KMS-11 (cell line): Measurements from ENCODE around the gene ADAMTS12.

Experiments
- H2AFZ ChIP-seq: fragments of 200-600 bp; sonication (generic); 2 replicates; pipeline ENCODE4 v1.6.1; 2016; ENCODE audit warnings: antibody characterized with exemption, mixed run types, low read depth
- H3K27ac ChIP-seq: fragments of 200-600 bp; sonication (generic); 2 replicates; pipeline ENCODE4 v1.6.1; 2016; ENCODE audit warnings: mild to moderate bottlenecking, mixed run types
- H3K27me3 ChIP-seq: fragments of 200-600 bp; sonication (generic); 2 replicates; pipeline ENCODE4 v1.6.1; 2017; ENCODE audit warnings: mild to moderate bottlenecking, low read depth, mixed run types, moderate library complexity; ENCODE audit not compliant: insufficient read depth
- H3K36me3 ChIP-seq: fragments of 200-600 bp; sonication (generic); 2 replicates; pipeline ENCODE4 v1.6.1; 2017; ENCODE audit warnings: mild to moderate bottlenecking, mixed run types; ENCODE audit not compliant: insufficient read depth
- H3K4me1 ChIP-seq: fragments of 200-600 bp; sonication (generic); 2 replicates; pipeline ENCODE4 v1.6.1; 2016; ENCODE audit warnings: mild to moderate bottlenecking, low read depth, mixed run types; ENCODE audit not compliant: poor library complexity, severe bottlenecking
- H3K4me2 ChIP-seq: fragments of 200-600 bp; sonication (generic); 2 replicates; pipeline ENCODE4 v1.7.0; 2016; ENCODE audit warnings: mild to moderate bottlenecking, mixed run types
- H3K4me3 ChIP-seq: fragments of 200-600 bp; sonication (generic); IDR thresholded peaks from 2 replicates; pipeline ENCODE4 v1.6.1; 2017; ENCODE audit warnings: low read depth, low read length, mixed read lengths; ENCODE audit not compliant: insufficient read depth
- H3K79me2 ChIP-seq: fragments of 200-600 bp; sonication (generic); 2 replicates; pipeline ENCODE4 v1.6.1; 2016; ENCODE audit warnings: low read depth, mixed run types; ENCODE audit not compliant: insufficient read depth
- H3K9ac ChIP-seq: fragments of 200-600 bp; sonication (generic); 2 replicates; pipeline ENCODE4 v1.6.1; 2016; ENCODE audit warnings: mild to moderate bottlenecking, mixed run types
- H4K20me1 ChIP-seq: fragments of 200-600 bp; sonication (generic); 2 replicates; pipeline ENCODE4 v1.6.1; 2016; ENCODE audit warnings: mild to moderate bottlenecking, mixed run types; ENCODE audit not compliant: insufficient read depth
- CTCF ChIP-seq: fragments of 200-600 bp; sonication (generic); conservative IDR thresholded peaks from 2 replicates; pipeline ENCODE4 v1.6.1; 2017; ENCODE audit warnings: low read depth, mild to moderate bottlenecking, antibody characterized with exemption, low read length, moderate library complexity, mixed read lengths

The ADAMTS12 gene

GRCh38 chr5:33807771-33808170 is 84.0 kb downstream of the ADAMTS12 start:
- H3K27ac ChIP-seq: no peak overlapping the region
- no peak for TF ChIP-seq CTCF

GRCh38 chr5:33806738-33807442 is 84.9 kb downstream of the ADAMTS12 start:
- no peaks in the 10 kb centered on the region for H3K79me2 ChIP-seq
- TF ChIP-seq CTCF: no peak
- H3K4me2 ChIP-seq: no peak overlapping the region
- no peak overlapping the region for H3K27ac ChIP-seq
- H4K20me1 ChIP-seq: no peaks in the 10 kb centered on the region
- no peak overlapping the region for H3K4me3 ChIP-seq
- no peak overlapping the region for H2AFZ ChIP-seq
- no peak overlapping the region for H3K9ac ChIP-seq
- H3K27me3 ChIP-seq: no peaks in the 10 kb centered on the region
- no peaks in the 10 kb centered on the region for H3K36me3 ChIP-seq
- no peaks in the 10 kb centered on the region for H3K4me1 ChIP-seq

More at GRCh38 chr5:33807771-33808170, 84.0 kb downstream of the ADAMTS12 start:
- no peak overlapping the region for H3K9ac ChIP-seq
- no peaks in the 10 kb centered on the region for H4K20me1 ChIP-seq
- H3K79me2 ChIP-seq: no peaks in the 10 kb centered on the region
- H3K4me2 ChIP-seq: no peak overlapping the region
- no peak overlapping the region for H3K4me3 ChIP-seq
- H3K27me3 ChIP-seq: no peaks in the 10 kb centered on the region
- no peaks in the 10 kb centered on the region for H3K4me1 ChIP-seq
- no peak overlapping the region for H2AFZ ChIP-seq
- no peaks in the 10 kb centered on the region for H3K36me3 ChIP-seq

GRCh38 chr5:33801292-33801691 is 90.5 kb downstream of the ADAMTS12 start:
- Histone ChIP-seq H3K27me3 (no peaks in the 10 kb centered on the region), H3K79me2 (no peaks in the 10 kb centered on the region), H3K4me1 (no peaks in the 10 kb centered on the region), H3K36me3 (no peaks in the 10 kb centered on the region), H3K4me3 (no peak overlapping the region), H4K20me1 (no peaks in the 10 kb centered on the region), H3K4me2 (no peak overlapping the region), H2AFZ (no peak overlapping the region), H3K9ac (no peak overlapping the region), H3K27ac (no peak overlapping the region)
- no peak for TF ChIP-seq CTCF

GRCh38 chr5:33800241-33800950 is 91.4 kb downstream of the ADAMTS12 start:
- H3K36me3 ChIP-seq: no peaks in the 10 kb centered on the region
- H3K4me3 ChIP-seq: no peak overlapping the region
- no peaks in the 10 kb centered on the region for H3K27me3 ChIP-seq
- no peak overlapping the region for H3K27ac ChIP-seq
- H4K20me1 ChIP-seq: no peaks in the 10 kb centered on the region
- no peaks in the 10 kb centered on the region for H3K79me2 ChIP-seq
- H3K4me1 ChIP-seq: no peaks in the 10 kb centered on the region
- H2AFZ ChIP-seq: no peak overlapping the region
- no peak overlapping the region for H3K4me2 ChIP-seq
- TF ChIP-seq CTCF: no peak
- H3K9ac ChIP-seq: no peak overlapping the region
